ENCODE measurements around the gene COPS6.
A peak's percentile ranks its signal among the peaks of the same experiment; 100 is the strongest.
"Not testable (repeated sequence)": the region's sequence is repeated elsewhere in the genome, so short reads cannot be mapped to it uniquely, and the experiment has no call there.

COPS6 gene

DNA sequence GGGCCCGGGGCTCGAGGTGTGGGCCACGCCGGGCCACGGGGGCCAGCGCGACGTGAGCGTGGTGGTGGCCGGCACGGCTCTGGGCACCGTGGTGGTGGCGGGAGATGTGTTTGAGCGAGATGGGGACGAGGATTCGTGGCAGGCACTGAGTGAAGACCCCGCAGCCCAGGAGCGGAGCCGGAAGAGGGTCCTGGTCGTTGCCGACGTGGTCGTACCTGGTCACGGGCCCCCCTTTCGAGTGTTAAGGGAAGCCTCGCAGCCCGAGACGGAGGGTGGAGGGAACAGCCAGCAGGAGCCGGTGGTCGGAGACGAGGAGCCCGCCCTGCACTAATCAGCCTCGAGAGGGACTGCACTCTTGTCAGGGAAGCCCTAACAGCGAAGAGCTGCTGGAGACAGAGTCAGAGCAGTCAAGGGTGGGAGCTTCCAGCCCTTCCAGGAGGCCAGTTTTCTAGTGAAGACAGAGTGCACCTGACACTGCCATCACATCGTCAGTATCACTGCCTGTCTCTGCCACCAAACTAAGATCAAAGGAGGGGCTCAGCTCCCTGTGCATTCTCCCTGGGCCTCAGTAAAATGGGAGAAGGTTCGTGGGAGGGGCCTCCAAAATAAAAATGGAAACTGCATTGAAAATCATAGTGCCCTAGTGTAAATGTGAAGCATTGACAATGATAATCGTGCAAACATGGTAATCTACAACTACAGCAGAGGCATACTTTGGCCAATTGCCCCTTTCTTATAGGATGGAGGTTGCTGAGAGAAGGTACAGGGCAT, 39.3 kb downstream of the COPS6 start:
- ATAC-seq = peak; percentile 38
- TF ChIP-seq ZNF8 (CRISPR knock-in tag; IDR thresholded peaks at IDR 0.05) = no peak
- no peak for TF ChIP-seq TOX (CRISPR knock-in tag; IDR thresholded peaks at IDR 0.05; ENCODE audit: borderline replicate concordance)
- TF ChIP-seq TCF4 (CRISPR knock-in tag; IDR thresholded peaks at IDR 0.05; ENCODE audit: borderline replicate concordance) = no peak
- no peak for TF ChIP-seq ZFP3 (CRISPR knock-in tag; IDR thresholded peaks at IDR 0.05)
- TF ChIP-seq ZFP30 (CRISPR knock-in tag; IDR thresholded peaks at IDR 0.05) = no peak
- TF ChIP-seq ESRRG (CRISPR knock-in tag; IDR thresholded peaks at IDR 0.05) = no peak
- TF ChIP-seq, protein P1, sequence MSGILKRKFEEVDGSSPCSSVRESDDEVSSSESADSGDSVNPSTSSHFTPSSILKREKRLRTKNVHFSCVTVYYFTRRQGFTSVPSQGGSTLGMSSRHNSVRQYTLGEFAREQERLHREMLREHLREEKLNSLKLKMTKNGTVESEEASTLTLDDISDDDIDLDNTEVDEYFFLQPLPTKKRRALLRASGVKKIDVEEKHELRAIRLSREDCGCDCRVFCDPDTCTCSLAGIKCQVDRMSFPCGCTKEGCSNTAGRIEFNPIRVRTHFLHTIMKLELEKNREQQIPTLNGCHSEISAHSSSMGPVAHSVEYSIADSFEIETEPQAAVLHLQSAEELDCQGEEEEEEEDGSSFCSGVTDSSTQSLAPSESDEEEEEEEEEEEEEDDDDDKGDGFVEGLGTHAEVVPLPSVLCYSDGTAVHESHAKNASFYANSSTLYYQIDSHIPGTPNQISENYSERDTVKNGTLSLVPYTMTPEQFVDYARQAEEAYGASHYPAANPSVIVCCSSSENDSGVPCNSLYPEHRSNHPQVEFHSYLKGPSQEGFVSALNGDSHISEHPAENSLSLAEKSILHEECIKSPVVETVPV (CRISPR knock-in tag; IDR thresholded peaks at IDR 0.05) = no peak
- no peak for TF ChIP-seq ZNF565 (CRISPR knock-in tag; conservative IDR thresholded peaks at IDR 0.05; ENCODE audit: low read depth)
- TF ChIP-seq SNAI2 (CRISPR knock-in tag; IDR thresholded peaks at IDR 0.05) = no peak
- TF ChIP-seq, protein P2, sequence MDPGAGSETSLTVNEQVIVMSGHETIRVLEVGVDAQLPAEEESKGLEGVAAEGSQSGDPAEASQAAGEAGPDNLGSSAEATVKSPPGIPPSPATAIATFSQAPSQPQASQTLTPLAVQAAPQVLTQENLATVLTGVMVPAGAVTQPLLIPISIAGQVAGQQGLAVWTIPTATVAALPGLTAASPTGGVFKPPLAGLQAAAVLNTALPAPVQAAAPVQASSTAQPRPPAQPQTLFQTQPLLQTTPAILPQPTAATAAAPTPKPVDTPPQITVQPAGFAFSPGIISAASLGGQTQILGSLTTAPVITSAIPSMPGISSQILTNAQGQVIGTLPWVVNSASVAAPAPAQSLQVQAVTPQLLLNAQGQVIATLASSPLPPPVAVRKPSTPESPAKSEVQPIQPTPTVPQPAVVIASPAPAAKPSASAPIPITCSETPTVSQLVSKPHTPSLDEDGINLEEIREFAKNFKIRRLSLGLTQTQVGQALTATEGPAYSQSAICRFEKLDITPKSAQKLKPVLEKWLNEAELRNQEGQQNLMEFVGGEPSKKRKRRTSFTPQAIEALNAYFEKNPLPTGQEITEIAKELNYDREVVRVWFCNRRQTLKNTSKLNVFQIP (CRISPR knock-in tag; IDR thresholded peaks at IDR 0.05; ENCODE audit: borderline replicate concordance, low read depth) = no peak
- TF ChIP-seq, protein P3, sequence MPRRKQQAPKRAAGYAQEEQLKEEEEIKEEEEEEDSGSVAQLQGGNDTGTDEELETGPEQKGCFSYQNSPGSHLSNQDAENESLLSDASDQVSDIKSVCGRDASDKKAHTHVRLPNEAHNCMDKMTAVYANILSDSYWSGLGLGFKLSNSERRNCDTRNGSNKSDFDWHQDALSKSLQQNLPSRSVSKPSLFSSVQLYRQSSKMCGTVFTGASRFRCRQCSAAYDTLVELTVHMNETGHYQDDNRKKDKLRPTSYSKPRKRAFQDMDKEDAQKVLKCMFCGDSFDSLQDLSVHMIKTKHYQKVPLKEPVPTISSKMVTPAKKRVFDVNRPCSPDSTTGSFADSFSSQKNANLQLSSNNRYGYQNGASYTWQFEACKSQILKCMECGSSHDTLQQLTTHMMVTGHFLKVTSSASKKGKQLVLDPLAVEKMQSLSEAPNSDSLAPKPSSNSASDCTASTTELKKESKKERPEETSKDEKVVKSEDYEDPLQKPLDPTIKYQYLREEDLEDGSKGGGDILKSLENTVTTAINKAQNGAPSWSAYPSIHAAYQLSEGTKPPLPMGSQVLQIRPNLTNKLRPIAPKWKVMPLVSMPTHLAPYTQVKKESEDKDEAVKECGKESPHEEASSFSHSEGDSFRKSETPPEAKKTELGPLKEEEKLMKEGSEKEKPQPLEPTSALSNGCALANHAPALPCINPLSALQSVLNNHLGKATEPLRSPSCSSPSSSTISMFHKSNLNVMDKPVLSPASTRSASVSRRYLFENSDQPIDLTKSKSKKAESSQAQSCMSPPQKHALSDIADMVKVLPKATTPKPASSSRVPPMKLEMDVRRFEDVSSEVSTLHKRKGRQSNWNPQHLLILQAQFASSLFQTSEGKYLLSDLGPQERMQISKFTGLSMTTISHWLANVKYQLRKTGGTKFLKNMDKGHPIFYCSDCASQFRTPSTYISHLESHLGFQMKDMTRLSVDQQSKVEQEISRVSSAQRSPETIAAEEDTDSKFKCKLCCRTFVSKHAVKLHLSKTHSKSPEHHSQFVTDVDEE (CRISPR knock-in tag; IDR thresholded peaks at IDR 0.05) = no peak
- no peak for TF ChIP-seq RARB (CRISPR knock-in tag; IDR thresholded peaks at IDR 0.05)
- TF ChIP-seq PPARA (CRISPR knock-in tag; IDR thresholded peaks at IDR 0.05; ENCODE audit: borderline replicate concordance) = no peak
- TF ChIP-seq GLIS3 (CRISPR knock-in tag; IDR thresholded peaks at IDR 0.05) = no peak
- no peak for TF ChIP-seq ZNF70 (CRISPR knock-in tag; IDR thresholded peaks at IDR 0.05)

DNA sequence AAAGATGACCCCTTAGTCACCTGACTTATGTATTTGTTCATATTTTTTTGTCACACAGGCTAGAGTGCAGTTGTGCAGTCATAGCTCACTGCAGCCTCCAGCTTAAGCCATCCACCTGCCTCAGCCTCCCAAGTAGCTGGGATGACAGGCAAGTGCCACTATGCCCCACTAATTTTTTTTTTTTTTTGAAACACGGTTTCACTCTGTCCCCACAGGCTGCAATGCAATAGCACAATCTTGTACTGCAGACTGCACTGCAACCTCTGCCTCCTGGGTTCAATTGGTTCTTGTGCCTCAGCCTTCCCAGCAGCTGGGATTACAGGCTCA, 39.8 kb downstream of the COPS6 start:
- no peak for TF ChIP-seq ESRRG (CRISPR knock-in tag; IDR thresholded peaks at IDR 0.05)
- TF ChIP-seq OSR1 (CRISPR knock-in tag; IDR thresholded peaks at IDR 0.05) = no peak
- TF ChIP-seq ISL1 (CRISPR knock-in tag; IDR thresholded peaks at IDR 0.05) = no peak
- no peak for TF ChIP-seq SNAI2 (CRISPR knock-in tag; IDR thresholded peaks at IDR 0.05)
- TF ChIP-seq, protein P2 (CRISPR knock-in tag; IDR thresholded peaks at IDR 0.05; ENCODE audit: borderline replicate concordance, low read depth) = no peak
- TF ChIP-seq ZNF8 (CRISPR knock-in tag; IDR thresholded peaks at IDR 0.05) = no peak
- no peak for TF ChIP-seq CSDC2 (CRISPR knock-in tag; IDR thresholded peaks at IDR 0.05)
- no peak for TF ChIP-seq GLIS3 (CRISPR knock-in tag; IDR thresholded peaks at IDR 0.05)
- no peak for TF ChIP-seq PPARA (CRISPR knock-in tag; IDR thresholded peaks at IDR 0.05; ENCODE audit: borderline replicate concordance)
- ATAC-seq = no peak

DNA sequence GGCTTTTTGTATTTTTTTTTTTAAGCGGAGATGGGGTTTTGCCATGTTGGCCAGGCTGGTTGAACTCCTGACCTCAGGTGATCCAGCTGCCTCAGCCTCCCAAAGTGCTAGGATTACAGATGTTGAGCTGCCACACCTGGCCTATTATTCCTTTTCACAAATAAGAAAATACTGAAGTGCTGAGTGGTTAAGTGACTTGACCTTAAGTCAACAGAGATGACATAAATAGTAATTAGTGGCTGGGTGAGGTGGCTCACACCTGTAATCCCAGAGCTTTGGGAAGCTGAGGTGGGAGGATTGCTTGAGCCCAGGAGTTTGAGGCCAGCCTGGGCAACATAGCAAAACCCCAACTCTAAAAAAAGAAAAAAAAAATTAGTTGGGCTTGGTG, 41.4 kb downstream of the COPS6 start:
- not testable (repeated sequence) for ATAC-seq

DNA sequence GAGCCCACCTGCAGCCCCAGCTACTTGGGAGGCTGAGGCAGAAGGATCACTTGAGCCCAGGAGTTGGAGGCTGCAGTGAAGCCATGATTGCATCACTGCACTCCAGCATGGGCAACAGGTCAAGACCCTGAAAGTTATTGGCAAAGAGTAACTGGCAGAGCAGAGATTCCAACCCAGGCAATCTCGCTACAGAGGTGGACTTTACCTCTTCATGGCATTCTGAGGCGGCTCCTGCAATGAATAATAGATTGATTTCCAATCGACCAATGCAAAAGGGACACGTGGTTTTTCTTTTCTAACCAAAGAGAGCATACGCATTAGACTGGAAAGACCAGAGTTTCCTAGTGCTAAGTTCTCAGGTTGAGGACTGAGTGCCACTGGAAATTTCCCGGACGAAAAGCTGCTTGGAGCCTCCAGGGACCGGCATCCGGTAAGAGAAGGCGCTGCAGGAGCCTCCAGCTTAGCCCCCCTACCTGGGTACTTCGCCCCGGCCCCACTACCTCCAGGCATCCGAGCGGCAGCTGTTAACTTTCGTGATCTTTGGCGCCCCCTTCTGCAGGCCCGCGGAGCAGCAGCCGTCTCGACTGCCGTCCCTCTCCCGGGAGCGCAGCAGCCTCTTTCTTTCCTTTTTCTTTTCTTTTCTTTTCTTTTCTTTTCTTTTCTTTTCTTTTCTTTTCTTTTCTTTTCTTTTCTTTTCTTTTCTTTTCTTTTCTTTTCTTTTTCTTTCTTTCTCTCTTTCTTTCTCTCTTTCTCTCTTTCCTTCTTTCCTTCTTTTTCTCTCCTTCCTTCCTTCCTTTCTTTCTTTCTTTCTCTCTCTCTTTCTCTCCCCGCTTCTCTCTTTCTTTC, 42.1 kb downstream of the COPS6 start:
- ATAC-seq = peak; percentile 31
- no peak for TF ChIP-seq ZFP3 (CRISPR knock-in tag; IDR thresholded peaks at IDR 0.05)
- TF ChIP-seq ZC3H10 (CRISPR knock-in tag; IDR thresholded peaks at IDR 0.05) = no peak
- TF ChIP-seq PPARA (CRISPR knock-in tag; IDR thresholded peaks at IDR 0.05; ENCODE audit: borderline replicate concordance) = no peak
- TF ChIP-seq, protein P1 (CRISPR knock-in tag; IDR thresholded peaks at IDR 0.05) = no peak
- TF ChIP-seq, protein P4, sequence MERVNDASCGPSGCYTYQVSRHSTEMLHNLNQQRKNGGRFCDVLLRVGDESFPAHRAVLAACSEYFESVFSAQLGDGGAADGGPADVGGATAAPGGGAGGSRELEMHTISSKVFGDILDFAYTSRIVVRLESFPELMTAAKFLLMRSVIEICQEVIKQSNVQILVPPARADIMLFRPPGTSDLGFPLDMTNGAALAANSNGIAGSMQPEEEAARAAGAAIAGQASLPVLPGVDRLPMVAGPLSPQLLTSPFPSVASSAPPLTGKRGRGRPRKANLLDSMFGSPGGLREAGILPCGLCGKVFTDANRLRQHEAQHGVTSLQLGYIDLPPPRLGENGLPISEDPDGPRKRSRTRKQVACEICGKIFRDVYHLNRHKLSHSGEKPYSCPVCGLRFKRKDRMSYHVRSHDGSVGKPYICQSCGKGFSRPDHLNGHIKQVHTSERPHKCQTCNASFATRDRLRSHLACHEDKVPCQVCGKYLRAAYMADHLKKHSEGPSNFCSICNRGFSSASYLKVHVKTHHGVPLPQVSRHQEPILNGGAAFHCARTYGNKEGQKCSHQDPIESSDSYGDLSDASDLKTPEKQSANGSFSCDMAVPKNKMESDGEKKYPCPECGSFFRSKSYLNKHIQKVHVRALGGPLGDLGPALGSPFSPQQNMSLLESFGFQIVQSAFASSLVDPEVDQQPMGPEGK (CRISPR knock-in tag; IDR thresholded peaks at IDR 0.05; ENCODE audit: borderline replicate concordance) = no peak

All from SK-N-SH treated with all-trans-retinoic acid at 6 μM for 48 hours (cell line).